H9 (cell line): ENCODE data around the gene COX10. TPM values are rescaled to one million over a fixed set of nuclear protein-coding genes. Genes with fewer than 3 reads are reported as not detected.
A peak's percentile ranks its signal among the peaks of the same experiment; 100 is the strongest.

Source experiments
- DNase-seq: peaks from one replicate; pipeline ENCODE4 v3.0.0-alpha.2; 2017
- H2AFZ ChIP-seq: one replicate; pipeline ENCODE4 v1.6.1; 2013; ENCODE audit warnings: mild to moderate bottlenecking, low read length, control low read depth, moderate library complexity
- H2AK5ac ChIP-seq: 2 replicates; pipeline ENCODE4 v1.6.1; 2013; ENCODE audit warnings: low read length, control low read depth, mixed read lengths; ENCODE audit not compliant: insufficient read length
- H2BK120ac ChIP-seq: one replicate; pipeline ENCODE4 v1.6.1; 2013; ENCODE audit warnings: low read depth, mild to moderate bottlenecking, low read length, control low read depth, inconsistent platforms; ENCODE audit not compliant: poor library complexity, severe bottlenecking
- H2BK12ac ChIP-seq: 2 replicates; pipeline ENCODE4 v1.6.1; 2013; ENCODE audit warnings: low read length, control low read depth, mixed read lengths, low read depth; ENCODE audit not compliant: insufficient read length
- H2BK15ac ChIP-seq: 2 replicates; pipeline ENCODE4 v1.6.1; 2013; ENCODE audit warnings: low read depth, low read length, control low read depth
- H2BK20ac ChIP-seq: one replicate; pipeline ENCODE4 v1.6.1; 2013; ENCODE audit warnings: low read depth, mild to moderate bottlenecking, low read length, control low read depth, inconsistent platforms; ENCODE audit not compliant: poor library complexity, severe bottlenecking
- H2BK5ac ChIP-seq: 2 replicates; pipeline ENCODE4 v1.6.1; 2013; ENCODE audit warnings: low read length, control low read depth, mixed read lengths; ENCODE audit not compliant: insufficient read length
- H3K14ac ChIP-seq: 2 replicates; pipeline ENCODE4 v1.6.1; 2013; ENCODE audit warnings: low read length, control low read depth; ENCODE audit not compliant: insufficient read depth
- H3K18ac ChIP-seq: 2 replicates; pipeline ENCODE4 v1.6.1; 2013; ENCODE audit warnings: low read depth, mild to moderate bottlenecking, mixed read lengths, low read length, control low read depth; ENCODE audit not compliant: insufficient read length
- H3K23ac ChIP-seq: 2 replicates; pipeline ENCODE4 v1.6.1; 2013; ENCODE audit warnings: low read length, control low read depth, mixed read lengths, low read depth; ENCODE audit not compliant: insufficient read length
- H3K23me2 ChIP-seq: 2 replicates; pipeline ENCODE4 v1.6.1; 2013; ENCODE audit warnings: low read depth, mild to moderate bottlenecking, mixed read lengths, low read length, control low read depth; ENCODE audit not compliant: insufficient read length, poor library complexity, severe bottlenecking
- H3K27ac ChIP-seq: 2 replicates; pipeline ENCODE4 v1.5.1; 2013; ENCODE audit warnings: low read length, control low read depth, mixed read lengths, low read depth; ENCODE audit not compliant: insufficient read length
- H3K27me3 ChIP-seq: 2 replicates; pipeline ENCODE4 v1.6.1; 2013; ENCODE audit warnings: low read length, control low read depth, inconsistent platforms; ENCODE audit not compliant: insufficient read depth
- H3K4ac ChIP-seq: 2 replicates; pipeline ENCODE4 v1.6.1; 2013; ENCODE audit warnings: low read depth, mild to moderate bottlenecking, control low read depth, inconsistent platforms, low read length, moderate library complexity
- H3K4me1 ChIP-seq: 2 replicates; pipeline ENCODE4 v1.6.1; 2013; ENCODE audit warnings: low read length, control low read depth, inconsistent platforms; ENCODE audit not compliant: insufficient read depth
- H3K4me2 ChIP-seq: 2 replicates; pipeline ENCODE4 v1.6.1; 2013; ENCODE audit warnings: low read length, control low read depth, mixed read lengths; ENCODE audit not compliant: insufficient read length, insufficient read depth
- H3K56ac ChIP-seq: 2 replicates; pipeline ENCODE4 v1.6.1; 2013; ENCODE audit warnings: low read depth, mild to moderate bottlenecking, mixed read lengths, low read length, control low read depth; ENCODE audit not compliant: insufficient read length
- H3K79me1 ChIP-seq: 2 replicates; pipeline ENCODE4 v1.6.1; 2013; ENCODE audit warnings: low read depth, mild to moderate bottlenecking, moderate library complexity, low read length, control low read depth, inconsistent platforms; ENCODE audit not compliant: insufficient read depth, poor library complexity, severe bottlenecking
- H3K79me2 ChIP-seq: 2 replicates; pipeline ENCODE4 v1.6.1; 2013; ENCODE audit warnings: low read length, control low read depth, inconsistent platforms; ENCODE audit not compliant: insufficient read depth
- H3K9ac ChIP-seq: 2 replicates; pipeline ENCODE4 v1.6.1; 2013; ENCODE audit warnings: low read length, control low read depth, mixed read lengths; ENCODE audit not compliant: insufficient read length; ENCODE audit errors: extremely low read depth
- H3K9me3 ChIP-seq: one replicate; pipeline ENCODE4 v1.6.1; 2013; ENCODE audit warnings: low read depth, low read length, inconsistent platforms; ENCODE audit not compliant: control insufficient read depth
- H3T11ph ChIP-seq: one replicate; pipeline ENCODE4 v1.6.1; 2013; ENCODE audit warnings: mild to moderate bottlenecking, low read length, control low read depth, inconsistent platforms
- H4K20me1 ChIP-seq: one replicate; pipeline ENCODE4 v1.6.1; 2013; ENCODE audit not compliant: control insufficient read depth, insufficient read length, insufficient read depth
- H4K5ac ChIP-seq: 2 replicates; pipeline ENCODE4 v1.6.1; 2013; ENCODE audit warnings: low read depth, mild to moderate bottlenecking, mixed read lengths, low read length, control low read depth; ENCODE audit not compliant: insufficient read length
- H4K8ac ChIP-seq: replicated peaks from 2 replicates; pipeline ENCODE4 v1.6.1; 2013; ENCODE audit warnings: low read length, control low read depth, mixed read lengths, low read depth; ENCODE audit not compliant: insufficient read length
- H4K91ac ChIP-seq: 2 replicates; pipeline ENCODE4 v1.6.1; 2013; ENCODE audit warnings: low read depth, mild to moderate bottlenecking, moderate library complexity, mixed read lengths, low read length, control low read depth; ENCODE audit not compliant: insufficient read length
- H3K27ac Mint-ChIP-seq, 3 experiments: 2 replicates in 2 of 3; 3 replicates in 1 of 3; pipeline ENCODE4 v1.8.0; 2020 to 2021; ENCODE audit warnings: mixed read lengths in 3 of 3, mild to moderate bottlenecking in 1 of 3, moderate library complexity in 1 of 3
- H3K27me3 Mint-ChIP-seq: 2 replicates; pipeline ENCODE4 v1.8.0; 2021; ENCODE audit warnings: low read depth, mild to moderate bottlenecking, moderate library complexity, mixed read lengths
- H3K36me3 Mint-ChIP-seq, 3 experiments: 2 replicates in 2 of 3; 3 replicates in 1 of 3; pipeline ENCODE4 v1.8.0; 2020 to 2021; ENCODE audit warnings: low read depth in 3 of 3, mixed read lengths in 3 of 3; ENCODE audit not compliant: insufficient read depth in 1 of 3
- H3K4me1 Mint-ChIP-seq, 2 experiments: 2 replicates each; pipeline ENCODE4 v1.8.0; 2020; ENCODE audit warnings: mixed read lengths in 2 of 2
- H3K4me3 Mint-ChIP-seq, 2 experiments: 2 replicates in 1 of 2; 3 replicates in 1 of 2; pipeline ENCODE4 v1.8.0; 2020 to 2021; ENCODE audit warnings: mild to moderate bottlenecking in 2 of 2, mixed read lengths in 2 of 2, moderate library complexity in 1 of 2
- H3K9me3 Mint-ChIP-seq, 2 experiments: 2 replicates in 1 of 2; 3 replicates in 1 of 2; pipeline ENCODE4 v1.8.0; 2020; ENCODE audit warnings: mild to moderate bottlenecking in 2 of 2, mixed read lengths in 2 of 2, moderate library complexity in 1 of 2
- CTCF ChIP-seq: fragments of 200-600 bp; sonication (generic); conservative IDR thresholded peaks from 3 replicates; pipeline ENCODE4 v1.8.0; 2021; ENCODE audit warnings: antibody characterized with exemption, mild to moderate bottlenecking
- WGBS: extraction: QIAGEN DNeasy Blood & Tissue Kit; methylation state at CpG from one replicate; pipeline ENCODE4 v1.1.7; 2013; ENCODE audit warnings: missing lambda C conversion rate, low lambda C conversion rate, mixed read lengths; ENCODE audit not compliant: insufficient read length; ENCODE audit errors: extremely low coverage; 5-methylcytosine and 5-hydroxymethylcytosine counted together
- total RNA-seq: library from RNA; stranded (reverse); gene quantifications from 2 replicates; pipeline ENCODE4 v1.2.1, GENCODE V29; 2021

Gene COX10
- total RNA-seq, 1 experiment from 2014 or later, result 20.6 TPM

GRCh38 chr17:14095631-14096030, 26.3 kb downstream of the COX10 start:
- no peaks in the 10 kb centered on the region for H3K27me3 Mint-ChIP-seq
- Histone ChIP-seq H3K27me3 (no peaks in the 10 kb centered on the region), H3K18ac (no peak overlapping the region), H2AK5ac (no peak overlapping the region), H4K20me1 (no peaks in the 10 kb centered on the region), H3K4me2 (no peak overlapping the region), H2BK120ac (no peak overlapping the region), H3K79me1 (peaks cover 5% of the 10 kb centered on the region), H3T11ph (no peak overlapping the region), H3K79me2 (no peaks in the 10 kb centered on the region; the same call in 1 of the 2 replicates), H2BK20ac (no peak overlapping the region), H2AFZ (no peak overlapping the region), H2BK5ac (no peak overlapping the region), H4K8ac (no peak overlapping the region), H3K27ac (no peak overlapping the region), H3K4ac (no peak overlapping the region), H3K56ac (no peak overlapping the region), H4K91ac (no peak overlapping the region), H3K14ac (no peak overlapping the region), H4K5ac (no peak overlapping the region), H3K9ac (no peak overlapping the region), H3K23ac (no peak overlapping the region), H3K9me3 (no peaks in the 10 kb centered on the region), H2BK12ac (no peak overlapping the region), H3K23me2 (no peaks in the 10 kb centered on the region), H3K4me1 (no peaks in the 10 kb centered on the region), H2BK15ac (no peak overlapping the region)
- no peak for DNase-seq
- H3K4me3 Mint-ChIP-seq, result no peak overlapping the region
- H3K4me1 Mint-ChIP-seq, result peaks cover 2 to 10% of the 10 kb centered on the region in 2 experiments; a peak in 2 of 4 replicates
- peak overlapping the region in 1 of 3 experiments; percentile 53; a peak in 1 of 7 replicates for H3K27ac Mint-ChIP-seq
- TF ChIP-seq CTCF, result no peak
- no peaks in the 10 kb centered on the region for H3K36me3 Mint-ChIP-seq
- no peaks in the 10 kb centered on the region for H3K9me3 Mint-ChIP-seq
- WGBS, result no CpG with 5 or more reads among the region's 3 CpGs
